CD4-positive, alpha-beta T cell treated with Interleukin-21 for 1 hour (primary cell): ENCODE measurements around the gene BRDT.

ENCODE experiments used
- DNase-seq: peaks from one replicate; pipeline ENCODE4 v3.0.0-alpha.2; 2020

Gene BRDT

GRCh38 chr1:91949356-91949699 is at the start of gene BRDT:
Gene BRDT, plus strand, starts transcription at chr1:91949401. Its CDS starts 13,354 bp downstream, at chr1:91962755.
- DNase-seq: no peak

DNA sequence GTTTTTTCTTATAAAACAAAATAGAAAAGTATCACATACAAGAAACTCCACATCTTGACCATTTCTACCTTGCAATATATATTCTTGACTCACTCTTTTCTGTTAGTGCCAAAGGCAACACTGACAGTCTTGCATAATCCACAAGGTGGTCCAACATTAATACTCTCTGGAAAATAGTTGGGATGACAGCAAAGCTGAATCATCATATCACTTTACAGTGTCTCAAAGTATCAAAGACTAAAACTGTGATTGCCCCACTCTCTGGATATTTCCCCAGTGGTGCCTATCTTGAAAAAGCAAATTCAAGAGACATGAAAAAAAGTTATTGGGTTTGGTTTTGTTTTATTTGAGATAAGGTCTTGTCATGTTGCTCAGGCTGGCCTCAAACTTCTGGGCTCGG is 48.6 kb upstream of the BRDT start:
- no peak for DNase-seq

DNA sequence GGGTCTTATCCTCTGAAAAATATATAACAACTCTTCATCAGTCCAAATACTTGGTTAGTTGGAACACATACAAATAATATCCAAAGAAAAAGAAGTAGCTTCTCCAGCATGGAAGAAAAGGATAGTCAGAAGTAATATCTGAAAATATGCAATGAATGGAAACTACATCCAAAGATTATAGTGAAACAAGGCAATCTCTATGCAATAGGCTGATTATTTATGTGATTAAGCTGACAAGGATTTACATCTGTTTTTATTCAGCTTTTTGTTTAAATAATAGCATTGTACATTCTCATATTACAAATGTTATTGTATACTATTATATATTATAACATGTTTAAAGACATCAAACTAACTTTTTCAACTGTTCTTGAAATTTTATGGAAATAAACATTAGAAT is 48.0 kb upstream of the BRDT start:
- DNase-seq: no peak

DNA sequence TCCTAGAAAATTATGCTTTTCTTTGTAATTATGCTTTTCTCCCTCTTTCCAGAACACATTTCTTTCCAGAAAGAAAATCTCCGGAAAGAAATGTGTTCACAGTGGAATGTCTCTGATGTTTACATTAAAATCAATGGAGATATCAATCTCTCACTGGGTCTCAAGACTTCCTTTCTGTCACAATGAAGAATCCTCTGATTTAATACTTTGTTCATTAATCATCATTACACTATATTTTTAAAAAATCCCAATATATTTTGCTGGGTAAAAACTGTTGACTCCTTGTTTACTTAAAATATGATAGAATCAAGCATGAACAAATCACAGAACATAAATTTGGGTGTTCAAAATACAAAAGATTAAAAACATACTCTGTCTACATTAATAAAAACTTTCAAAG is 36.9 kb upstream of the BRDT start:
- DNase-seq: no peak

DNA sequence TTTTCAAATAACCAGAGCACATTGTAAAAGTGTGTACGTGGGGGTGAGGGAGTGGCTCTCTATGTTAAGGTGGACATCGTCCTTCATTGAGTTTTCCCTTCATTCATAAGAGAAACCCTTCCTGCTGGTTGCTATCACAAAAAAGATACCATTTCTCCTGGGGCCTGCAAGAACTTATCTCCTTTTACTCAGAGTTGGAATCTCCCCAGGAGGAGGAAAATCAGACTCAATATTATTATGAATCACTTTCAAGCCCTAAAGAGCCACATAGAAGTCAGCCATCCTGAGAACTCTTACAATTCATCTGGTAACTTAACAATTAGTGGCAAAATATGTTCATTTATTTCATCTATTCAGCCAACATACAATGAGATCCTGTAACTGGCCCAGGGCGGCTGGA is 36.2 kb upstream of the BRDT start:
- DNase-seq: no peak

GRCh38 chr1:91916046-91916445 is 33.2 kb upstream of the BRDT start:
- DNase-seq: no peak

- no peak for DNase-seq
These were observed 32.3 kb upstream of the BRDT start for GRCh38 chr1:91916811-91917460.

DNA sequence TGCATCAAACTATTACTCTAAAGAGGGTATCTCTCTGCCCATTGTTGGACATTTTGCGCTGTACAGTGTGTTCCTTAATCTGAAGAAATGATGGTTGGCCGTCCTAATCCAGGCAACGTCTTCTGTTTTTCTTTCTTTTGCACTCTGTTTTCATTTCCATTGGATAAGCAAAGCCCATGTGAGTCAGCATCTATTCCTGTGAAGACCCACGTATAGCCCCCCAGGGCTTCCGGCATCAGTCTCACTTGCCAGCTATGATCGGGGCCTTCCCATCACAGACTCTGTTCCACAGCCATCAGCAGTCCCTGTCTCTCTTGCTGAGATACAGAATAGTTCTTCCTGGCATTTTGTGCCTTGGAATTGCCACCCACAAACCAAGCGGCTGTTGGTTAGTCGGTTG is 29.2 kb upstream of the BRDT start:
- DNase-seq: no peak

DNA sequence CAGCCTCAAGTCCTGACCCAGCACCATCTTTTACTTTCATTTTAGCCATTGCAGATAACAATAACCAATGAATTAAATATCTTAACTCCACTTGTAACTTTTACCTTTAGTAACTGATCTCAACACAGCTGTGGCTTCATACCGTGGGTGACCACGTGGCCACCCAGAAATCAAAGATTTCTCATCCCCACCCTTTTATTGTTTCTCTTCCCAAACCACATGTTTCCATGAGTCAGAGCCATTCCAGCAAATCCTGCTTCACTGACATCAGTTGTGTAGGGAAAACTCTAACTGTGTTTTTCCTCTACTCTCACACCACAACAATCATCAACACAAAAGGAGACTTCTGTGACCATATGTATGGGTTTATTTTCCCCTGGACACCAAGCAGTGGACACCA is 25.1 kb upstream of the BRDT start:
- no peak for DNase-seq

DNA sequence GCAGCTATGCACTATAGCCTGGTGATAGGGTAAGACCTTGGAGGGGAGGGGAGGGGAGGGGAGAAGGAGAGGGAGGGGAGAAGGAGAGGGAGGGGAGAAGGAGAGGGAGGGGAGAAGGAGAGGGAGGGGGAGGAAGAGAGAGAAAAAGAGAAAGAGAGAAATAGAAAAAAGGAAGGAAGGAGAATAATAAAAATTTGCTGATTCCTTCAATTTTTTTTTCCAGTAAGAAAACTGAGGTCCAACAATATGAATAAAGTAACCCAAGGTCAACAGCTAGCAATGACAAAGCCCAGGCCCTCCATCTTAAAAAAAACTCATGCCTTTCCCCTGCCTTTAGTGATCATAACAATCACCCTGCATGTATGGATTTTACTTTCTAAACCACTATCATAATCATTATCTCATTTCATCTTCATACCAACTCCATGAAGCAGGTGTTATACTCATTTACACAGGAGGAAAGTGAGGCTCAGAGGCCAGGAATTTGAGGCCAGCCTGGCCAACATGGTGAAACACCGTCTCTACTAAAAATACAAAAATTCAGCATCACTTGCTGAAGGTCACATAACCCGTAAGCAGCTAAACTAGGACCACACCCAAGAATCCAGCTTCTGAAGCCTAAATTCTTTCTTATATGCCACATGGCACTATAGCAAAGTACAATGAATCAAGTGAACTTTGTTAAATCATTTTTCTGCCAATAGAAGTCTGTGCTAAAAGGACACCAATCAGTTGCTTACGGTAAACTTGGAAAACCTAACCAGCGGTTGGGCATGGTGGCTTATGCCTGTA is 23.4 kb upstream of the BRDT start:
- DNase-seq: no peak

- no peak for DNase-seq
These were observed 21.2 kb upstream of the BRDT start for GRCh38 chr1:91928026-91928425.

DNA sequence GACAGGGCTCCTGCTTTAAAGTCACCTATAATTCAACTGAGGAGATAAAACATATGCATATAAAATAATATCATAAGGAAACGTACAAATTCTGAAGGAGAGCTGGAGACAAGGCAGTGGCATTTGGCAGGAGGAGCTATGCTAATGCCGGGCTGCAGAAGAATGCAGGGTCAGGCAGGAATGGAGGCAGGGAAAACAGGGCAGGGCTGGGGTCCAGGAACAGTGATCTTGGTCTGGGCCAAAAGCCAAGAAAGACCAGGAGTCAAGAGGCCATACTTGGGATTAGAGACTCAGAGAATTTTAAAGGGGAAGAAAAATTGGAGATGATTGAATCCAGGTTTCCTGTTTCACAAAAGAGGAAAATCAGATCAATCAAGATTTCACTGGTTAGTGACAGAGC is 20.0 kb upstream of the BRDT start:
- DNase-seq: no peak

DNA sequence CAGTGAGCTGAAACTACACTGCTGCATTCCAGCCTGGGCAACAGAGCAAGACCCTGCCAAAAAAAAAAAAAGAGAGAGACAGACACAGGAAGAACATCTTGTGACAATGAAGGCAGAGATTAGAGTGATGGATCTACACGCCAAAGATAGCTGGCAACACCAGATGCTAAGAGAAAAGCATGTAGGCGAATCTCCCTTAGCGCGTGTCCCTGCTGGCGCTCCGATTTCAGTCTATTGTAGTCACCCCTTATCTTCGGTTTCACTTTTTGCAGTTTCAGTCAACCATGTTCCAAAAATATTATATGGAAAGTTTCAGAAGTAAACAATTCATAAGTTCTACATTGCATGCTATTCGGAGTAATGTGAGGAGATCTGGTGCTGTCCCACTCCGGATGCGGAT is 11.6 kb upstream of the BRDT start:
- DNase-seq: no peak

DNA sequence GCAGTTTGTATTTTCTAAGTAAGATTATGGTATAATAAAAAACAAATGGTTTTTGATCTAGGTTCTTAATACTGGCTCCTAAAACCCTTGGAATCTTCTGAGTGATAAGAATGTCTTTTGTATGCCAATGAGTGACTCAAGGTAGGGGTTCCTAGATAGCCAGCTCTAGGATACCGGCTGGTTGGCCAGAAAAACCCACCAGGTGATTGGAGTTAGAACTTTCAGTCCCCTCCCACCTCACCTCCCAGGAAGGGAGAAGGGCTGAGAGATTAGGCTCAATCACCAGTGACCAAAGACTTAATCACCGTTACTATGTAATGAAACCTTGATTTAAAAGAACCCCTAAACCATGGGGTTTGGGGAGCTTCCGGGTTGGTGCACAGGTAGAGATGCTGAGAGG is 8.7 kb upstream of the BRDT start:
- DNase-seq: no peak

DNA sequence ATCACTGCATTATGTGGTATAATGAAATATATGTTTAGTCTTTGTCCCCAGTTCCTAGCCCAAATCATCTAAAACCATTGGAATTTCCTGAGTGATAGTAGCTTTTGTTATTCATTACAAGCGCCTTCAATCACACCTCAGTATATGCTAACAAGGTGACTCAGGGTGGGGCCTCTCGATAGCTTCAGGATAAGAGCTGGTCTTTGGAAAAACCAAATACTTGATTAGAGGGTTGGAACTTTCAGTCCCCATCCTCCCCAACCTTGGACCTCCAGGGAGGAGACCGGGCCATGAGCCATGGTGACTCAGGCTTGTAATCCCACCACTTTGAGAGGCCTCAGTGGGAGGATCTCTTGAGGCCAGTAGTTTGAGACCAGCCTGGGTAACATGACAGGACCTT is 5.1 kb upstream of the BRDT start:
- no peak for DNase-seq

- no peak for DNase-seq
These were observed 1.1 kb upstream of the BRDT start for GRCh38 chr1:91948097-91948496.

DNA sequence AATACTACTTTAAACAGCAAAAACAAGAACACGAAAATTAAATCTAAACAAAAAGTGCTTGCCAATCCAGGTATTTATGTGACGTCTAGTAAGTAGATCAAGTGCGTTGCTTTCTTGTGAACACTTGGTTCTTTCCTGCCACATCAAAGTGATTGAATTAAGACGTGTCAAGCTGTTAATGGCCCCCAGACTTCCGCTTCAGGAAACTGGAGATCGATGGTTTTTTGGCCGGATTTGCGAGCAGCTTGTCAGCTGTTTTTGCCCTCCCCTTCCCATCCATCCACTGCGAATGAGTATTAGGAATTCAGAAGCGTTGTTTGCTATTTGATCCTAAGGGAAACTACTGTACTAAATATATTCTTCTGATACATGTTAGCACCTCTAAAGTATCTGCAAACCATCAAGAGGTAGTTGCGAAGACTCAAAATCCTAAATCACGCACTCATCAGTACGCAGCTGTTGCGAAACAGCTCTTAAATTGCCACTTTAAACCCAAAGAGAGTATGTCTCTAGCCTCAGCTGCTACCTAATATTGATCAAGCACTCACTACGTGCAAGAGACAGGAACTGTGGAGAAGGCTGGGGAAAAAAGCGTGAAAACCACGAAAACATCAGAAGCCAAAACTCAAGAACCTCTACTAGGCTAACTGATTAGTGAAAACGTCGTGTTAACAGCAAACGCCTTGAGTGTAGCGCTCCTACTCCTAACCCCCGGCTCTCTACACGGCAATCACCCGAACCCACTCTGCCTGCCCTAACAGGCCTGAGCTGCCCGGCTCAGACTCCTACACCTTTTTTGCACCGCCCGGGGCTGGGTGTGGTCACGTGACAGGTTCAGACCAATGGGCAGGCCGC is 473 bp upstream of the BRDT start:
- peak; percentile 82 for DNase-seq

GRCh38 chr1:91952187-91952586 is 3.0 kb downstream of the BRDT start:
- DNase-seq: no peak

DNA sequence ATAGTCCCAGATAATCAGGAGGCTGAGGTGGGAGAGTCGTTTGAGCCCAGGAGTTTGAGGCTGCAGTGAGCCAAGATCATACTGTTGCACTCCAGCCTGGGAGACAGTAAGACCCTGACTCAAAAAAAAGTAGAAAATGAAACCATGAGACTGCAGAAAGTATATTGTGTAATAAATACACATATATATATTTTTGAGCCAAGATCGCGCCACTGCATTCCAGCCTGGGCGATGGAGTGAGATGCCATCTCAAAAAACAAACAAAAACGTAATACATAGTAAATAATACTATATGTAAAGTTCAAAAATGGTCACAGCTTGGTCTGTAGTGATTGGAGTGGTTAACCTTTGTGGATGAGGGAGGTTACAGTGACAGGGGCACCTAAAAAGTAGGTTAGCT is 9.7 kb downstream of the BRDT start:
- no peak for DNase-seq

DNA sequence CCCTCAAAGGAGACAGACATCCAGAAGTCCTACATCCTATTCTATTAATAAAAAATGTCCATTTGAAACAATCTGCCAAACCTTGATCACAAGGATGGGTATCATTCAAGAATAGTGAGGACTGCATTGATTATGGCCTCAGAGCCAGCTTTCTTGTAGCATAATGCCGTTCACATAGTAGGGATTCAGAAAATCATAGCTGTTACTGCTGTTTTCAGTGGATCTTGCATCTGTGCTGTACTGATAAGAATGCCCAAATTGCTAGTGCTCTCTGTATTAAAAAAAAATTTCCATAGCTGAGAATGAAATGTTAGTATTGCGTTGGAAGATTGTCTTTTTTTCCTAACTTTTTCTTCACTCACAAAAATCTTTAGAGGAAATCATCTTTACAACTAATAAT is 19.1 kb downstream of the BRDT start:
- DNase-seq: no peak

- no peak for DNase-seq
These were observed 30.2 kb downstream of the BRDT start for GRCh38 chr1:91979383-91979782.

- no peak for DNase-seq
These were observed 31.5 kb downstream of the BRDT start for GRCh38 chr1:91980663-91981062.

- no peak for DNase-seq
These were observed 32.9 kb downstream of the BRDT start for GRCh38 chr1:91981996-91982609.

DNA sequence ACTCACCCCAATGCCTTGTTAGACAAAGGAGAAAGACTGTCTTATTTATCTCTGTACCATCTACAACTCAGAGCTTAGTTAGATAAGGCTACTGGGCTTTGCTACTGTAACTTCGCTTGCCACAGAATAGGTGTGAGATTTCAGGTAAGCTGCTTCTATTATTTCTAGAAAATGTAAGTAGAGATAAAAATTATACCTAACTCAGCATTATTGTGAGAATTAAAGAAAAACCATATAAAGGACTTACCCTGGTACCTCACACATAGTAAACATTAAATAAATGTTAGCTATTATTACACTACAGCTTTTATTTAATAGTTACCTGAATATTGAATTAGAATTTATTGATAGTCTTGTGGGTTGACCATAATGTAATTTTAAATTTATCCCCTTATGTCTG is 44.1 kb downstream of the BRDT start:
- no peak for DNase-seq
